Large intestine (tissue), 3 donors: ENCODE data around the gene CRB2. TPM values are rescaled to one million over a fixed set of nuclear protein-coding genes. Genes with fewer than 3 reads are reported as not detected.

Experiments used
- DNase-seq, 2 donors: peaks; one replicate each; pipeline versions ENCODE4 v3.0.0 to v3.0.0-alpha.2; 2013
- H3K27ac ChIP-seq: one replicate; pipeline ENCODE4 v1.5.1; 2013; ENCODE audit warnings: low read length
- H3K27me3 ChIP-seq: 2 replicates; pipeline ENCODE4 v1.6.1; 2013; ENCODE audit warnings: low read length; ENCODE audit not compliant: control insufficient read depth, insufficient read depth
- H3K36me3 ChIP-seq: 2 replicates; pipeline ENCODE4 v1.6.1; 2013; ENCODE audit warnings: low read length; ENCODE audit not compliant: control insufficient read depth, insufficient read depth
- H3K4me1 ChIP-seq: one replicate; pipeline ENCODE4 v1.6.1; 2013; ENCODE audit warnings: low read length; ENCODE audit not compliant: control insufficient read depth, insufficient read depth
- H3K4me3 ChIP-seq: one replicate; pipeline ENCODE4 v1.5.1; 2013; ENCODE audit warnings: low read length
- H3K9me3 ChIP-seq: one replicate; pipeline ENCODE4 v1.6.1; 2013; ENCODE audit warnings: mild to moderate bottlenecking, low read depth, low read length, moderate library complexity; ENCODE audit not compliant: control insufficient read depth
- WGBS: methylation state at CpG from one replicate; pipeline ENCODE4 v1.1.5; 2013; ENCODE audit warnings: low lambda C conversion rate; ENCODE audit not compliant: insufficient coverage; 5-methylcytosine and 5-hydroxymethylcytosine counted together
- polyA plus RNA-seq: library from polyadenylated mRNA; unstranded; fragments of 120-200 nt; gene quantifications from one replicate; pipeline ENCODE4 v1.2.1, GENCODE V29; 2013

CRB2 gene
- polyA plus RNA-seq, 1 donor, result 2.3 TPM

GRCh38 chr9:123347289-123348060 is 8.5 kb upstream of the CRB2 start:
- WGBS, result 100% methylated on average over 2 of the region's 12 CpGs
- no peak for DNase-seq

GRCh38 chr9:123348317-123348992 is 7.5 kb upstream of the CRB2 start:
- no peak overlapping the region for H3K4me3 ChIP-seq
- H3K27me3 ChIP-seq, result peaks cover 15% of the 10 kb centered on the region
- H3K9me3 ChIP-seq, result peaks cover 8% of the 10 kb centered on the region
- WGBS, result 0% methylated on average over 1 of the region's 9 CpGs
- H3K4me1 ChIP-seq, result peaks cover 2% of the 10 kb centered on the region
- no peak overlapping the region for H3K27ac ChIP-seq
- H3K36me3 ChIP-seq, result no peaks in the 10 kb centered on the region
- DNase-seq, result no peak

More at GRCh38 chr9:123347289-123348060, 8.5 kb upstream of the CRB2 start:
- H3K4me1 ChIP-seq, result peaks cover 2% of the 10 kb centered on the region
- peaks cover 11% of the 10 kb centered on the region for H3K27me3 ChIP-seq
- no peaks in the 10 kb centered on the region for H3K36me3 ChIP-seq
- H3K27ac ChIP-seq, result no peak overlapping the region
- no peak overlapping the region for H3K4me3 ChIP-seq
- peaks cover 8% of the 10 kb centered on the region for H3K9me3 ChIP-seq

- Histone ChIP-seq H3K27me3 (peaks cover 17% of the 10 kb centered on the region), H3K4me3 (no peak overlapping the region), H3K27ac (no peak overlapping the region), H3K9me3 (peaks cover 8% of the 10 kb centered on the region), H3K36me3 (no peaks in the 10 kb centered on the region), H3K4me1 (peaks cover 4% of the 10 kb centered on the region)
- DNase-seq, result no peak
- no CpG with 5 or more reads among the region's 3 CpGs for WGBS
Measured at GRCh38 chr9:123349033-123349432, 7.0 kb upstream of the CRB2 start.

- peaks cover 8% of the 10 kb centered on the region for H3K9me3 ChIP-seq
- H3K36me3 ChIP-seq, result no peaks in the 10 kb centered on the region
- H3K4me1 ChIP-seq, result peaks cover 4% of the 10 kb centered on the region
- DNase-seq, result peak in 1 of 2 donors; percentile 52
- H3K4me3 ChIP-seq, result no peak overlapping the region
- H3K27me3 ChIP-seq, result peaks cover 17% of the 10 kb centered on the region
- WGBS, result no CpG with 5 or more reads among the region's 16 CpGs
- no peak overlapping the region for H3K27ac ChIP-seq
Measured at GRCh38 chr9:123349691-123350480, 6.1 kb upstream of the CRB2 start.

- 90% methylated on average over 2 of the region's 8 CpGs for WGBS
- H3K36me3 ChIP-seq, result no peaks in the 10 kb centered on the region
- H3K27ac ChIP-seq, result no peak overlapping the region
- no peak for DNase-seq
- peaks cover 17% of the 10 kb centered on the region for H3K27me3 ChIP-seq
- H3K9me3 ChIP-seq, result peaks cover 8% of the 10 kb centered on the region
- no peak overlapping the region for H3K4me3 ChIP-seq
- peaks cover 4% of the 10 kb centered on the region for H3K4me1 ChIP-seq
Measured at GRCh38 chr9:123350590-123351310, 5.2 kb upstream of the CRB2 start.

- no peak for DNase-seq
- no peak overlapping the region for H3K4me3 ChIP-seq
- H3K27me3 ChIP-seq, result peaks cover 17% of the 10 kb centered on the region
- no peaks in the 10 kb centered on the region for H3K9me3 ChIP-seq
- no peak overlapping the region for H3K27ac ChIP-seq
- H3K36me3 ChIP-seq, result no peaks in the 10 kb centered on the region
- peaks cover 4% of the 10 kb centered on the region for H3K4me1 ChIP-seq
- no CpG with 5 or more reads among the region's 4 CpGs for WGBS
Measured at GRCh38 chr9:123353041-123353440, 3.0 kb upstream of the CRB2 start.

GRCh38 chr9:123353984-123354591 is 1.9 kb upstream of the CRB2 start:
- H3K4me1 ChIP-seq, result peaks cover 5% of the 10 kb centered on the region
- no peaks in the 10 kb centered on the region for H3K36me3 ChIP-seq
- H3K4me3 ChIP-seq, result no peak overlapping the region
- H3K27me3 ChIP-seq, result peaks cover 11% of the 10 kb centered on the region
- H3K27ac ChIP-seq, result no peak overlapping the region
- DNase-seq, result peak in 1 of 2 donors; percentile 49
- no CpG with 5 or more reads among the region's 20 CpGs for WGBS
- no peaks in the 10 kb centered on the region for H3K9me3 ChIP-seq

GRCh38 chr9:123354806-123355508 is 1.0 kb upstream of the CRB2 start:
- Histone ChIP-seq H3K36me3 (no peaks in the 10 kb centered on the region), H3K27me3 (peaks cover 7% of the 10 kb centered on the region), H3K9me3 (no peaks in the 10 kb centered on the region), H3K4me1 (peaks cover 12% of the 10 kb centered on the region), H3K4me3 (no peak overlapping the region), H3K27ac (no peak overlapping the region)
- no peak for DNase-seq
- WGBS, result no CpG with 5 or more reads among the region's 9 CpGs
